Ascending aorta (tissue), 2 donors: ENCODE data around the gene FKBP3. TPM values are rescaled to one million over a fixed set of nuclear protein-coding genes. Genes with fewer than 3 reads are reported as not detected.

Experiments used
- DNase-seq, 2 donors: peaks; one replicate each; pipeline ENCODE4 v3.0.0-alpha.2; 2019; ENCODE audit warnings: low spot score in 2 of 2
- H3K27ac ChIP-seq, 2 donors: fragments of 200-600 bp; sonication (generic); one replicate each; pipeline ENCODE4 v1.5.1; 2016 to 2017; ENCODE audit warnings: mild to moderate bottlenecking in 1 of 2
- H3K27me3 ChIP-seq: fragments of 200-600 bp; sonication (generic); one replicate; pipeline ENCODE4 v1.5.1; 2017
- H3K36me3 ChIP-seq, 2 donors: fragments of 200-600 bp; sonication (generic); one replicate each; pipeline ENCODE4 v1.5.1; 2016
- H3K4me1 ChIP-seq, 2 donors: fragments of 200-600 bp; sonication (generic); one replicate each; pipeline ENCODE4 v1.5.1; 2016 to 2017; ENCODE audit warnings: mild to moderate bottlenecking in 1 of 2
- H3K4me3 ChIP-seq, 2 donors: fragments of 200-600 bp; sonication (generic); one replicate each; pipeline ENCODE4 v1.5.1; 2016 to 2017; ENCODE audit warnings: mild to moderate bottlenecking in 1 of 2
- H3K9me3 ChIP-seq, 2 donors: fragments of 200-600 bp; sonication (generic); one replicate each; pipeline ENCODE4 v1.5.1; 2016
- intact Hi-C: fragments of 100-400 bp; cut with DNase I; formaldehyde crosslinking; loops from one replicate; pipeline ENCODE4 v1.15.1; 2023
- total RNA-seq: library from RNA; depleted of rRNA; stranded (reverse); fragments of >200 nt; gene quantifications from one replicate; pipeline ENCODE4 v1.1.0, GENCODE V29; 2016
- TF ChIP-seq, protein P1 (sequence below), 3 experiments: fragments of 200-600 bp in 2 of 3; fragments of 450-650 bp in 1 of 3; sonication (generic) in 2 of 3; IDR thresholded peaks; one replicate each; pipeline ENCODE4 v1.5.1; 2016 to 2019; ENCODE audit warnings: antibody characterized with exemption in 3 of 3, mild to moderate bottlenecking in 1 of 3, moderate library complexity in 1 of 3

FKBP3 gene
- total RNA-seq, 1 donor from 2014 or later = 8.8 TPM

DNA sequence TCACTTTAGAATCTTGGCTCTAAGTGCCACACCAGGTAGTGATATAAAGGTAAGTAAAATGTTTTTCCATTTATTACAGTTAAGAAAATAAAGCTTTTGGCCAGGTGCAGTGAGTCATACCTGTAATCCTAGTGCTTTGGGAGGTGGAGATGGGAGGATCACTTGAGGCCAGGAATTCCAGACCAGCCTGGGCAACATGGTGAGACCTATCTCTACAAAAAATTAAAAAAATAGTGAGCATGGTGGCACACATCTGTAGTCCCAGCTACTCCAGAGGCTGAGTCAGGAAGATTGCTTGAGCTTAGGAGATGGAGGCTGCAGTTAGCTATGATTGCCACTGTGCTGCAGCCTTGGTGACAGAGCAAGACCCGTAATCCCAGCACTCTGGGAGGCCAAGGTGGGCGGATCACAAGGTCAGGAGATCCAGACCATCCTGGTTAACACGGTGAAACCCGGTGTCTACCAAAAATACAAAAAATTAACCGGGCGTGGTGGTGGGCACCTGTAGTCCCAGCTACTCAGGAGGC is 6.4 kb upstream of the FKBP3 start:
- Histone ChIP-seq H3K4me3 (no peak overlapping the region), H3K36me3 (peaks cover 0 to 2% of the 10 kb centered on the region in 2 donors), H3K27me3 (no peaks in the 10 kb centered on the region), H3K9me3 (no peaks in the 10 kb centered on the region), H3K4me1 (peaks cover 2 to 15% of the 10 kb centered on the region in 2 donors), H3K27ac (no peak overlapping the region)
- DNase-seq = no peak
- TF ChIP-seq, protein P1, sequence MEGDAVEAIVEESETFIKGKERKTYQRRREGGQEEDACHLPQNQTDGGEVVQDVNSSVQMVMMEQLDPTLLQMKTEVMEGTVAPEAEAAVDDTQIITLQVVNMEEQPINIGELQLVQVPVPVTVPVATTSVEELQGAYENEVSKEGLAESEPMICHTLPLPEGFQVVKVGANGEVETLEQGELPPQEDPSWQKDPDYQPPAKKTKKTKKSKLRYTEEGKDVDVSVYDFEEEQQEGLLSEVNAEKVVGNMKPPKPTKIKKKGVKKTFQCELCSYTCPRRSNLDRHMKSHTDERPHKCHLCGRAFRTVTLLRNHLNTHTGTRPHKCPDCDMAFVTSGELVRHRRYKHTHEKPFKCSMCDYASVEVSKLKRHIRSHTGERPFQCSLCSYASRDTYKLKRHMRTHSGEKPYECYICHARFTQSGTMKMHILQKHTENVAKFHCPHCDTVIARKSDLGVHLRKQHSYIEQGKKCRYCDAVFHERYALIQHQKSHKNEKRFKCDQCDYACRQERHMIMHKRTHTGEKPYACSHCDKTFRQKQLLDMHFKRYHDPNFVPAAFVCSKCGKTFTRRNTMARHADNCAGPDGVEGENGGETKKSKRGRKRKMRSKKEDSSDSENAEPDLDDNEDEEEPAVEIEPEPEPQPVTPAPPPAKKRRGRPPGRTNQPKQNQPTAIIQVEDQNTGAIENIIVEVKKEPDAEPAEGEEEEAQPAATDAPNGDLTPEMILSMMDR (IDR thresholded peaks at IDR 0.05) = no peak
- intact Hi-C loops = no loop called here

- peak overlapping the region in 1 of 2 donors; percentile 78 for H3K27ac ChIP-seq
- H3K4me3 ChIP-seq = peak overlapping the region; percentile 72 to 77
- intact Hi-C loops = loop anchor here (5.0 kb wide), 1 partner anchor 131 kb away; no protein-coding TSS in a partner anchor
- TF ChIP-seq, protein P1 (IDR thresholded peaks at IDR 0.05) = no peak
- peaks cover 2 to 19% of the 10 kb centered on the region in 2 donors for H3K4me1 ChIP-seq
- H3K27me3 ChIP-seq = no peaks in the 10 kb centered on the region
- no peak for DNase-seq
- no peaks in the 10 kb centered on the region for H3K36me3 ChIP-seq
- H3K9me3 ChIP-seq = no peaks in the 10 kb centered on the region
Measured at GRCh38 chr14:45136399-45136798, 2.1 kb upstream of the FKBP3 start.

DNA sequence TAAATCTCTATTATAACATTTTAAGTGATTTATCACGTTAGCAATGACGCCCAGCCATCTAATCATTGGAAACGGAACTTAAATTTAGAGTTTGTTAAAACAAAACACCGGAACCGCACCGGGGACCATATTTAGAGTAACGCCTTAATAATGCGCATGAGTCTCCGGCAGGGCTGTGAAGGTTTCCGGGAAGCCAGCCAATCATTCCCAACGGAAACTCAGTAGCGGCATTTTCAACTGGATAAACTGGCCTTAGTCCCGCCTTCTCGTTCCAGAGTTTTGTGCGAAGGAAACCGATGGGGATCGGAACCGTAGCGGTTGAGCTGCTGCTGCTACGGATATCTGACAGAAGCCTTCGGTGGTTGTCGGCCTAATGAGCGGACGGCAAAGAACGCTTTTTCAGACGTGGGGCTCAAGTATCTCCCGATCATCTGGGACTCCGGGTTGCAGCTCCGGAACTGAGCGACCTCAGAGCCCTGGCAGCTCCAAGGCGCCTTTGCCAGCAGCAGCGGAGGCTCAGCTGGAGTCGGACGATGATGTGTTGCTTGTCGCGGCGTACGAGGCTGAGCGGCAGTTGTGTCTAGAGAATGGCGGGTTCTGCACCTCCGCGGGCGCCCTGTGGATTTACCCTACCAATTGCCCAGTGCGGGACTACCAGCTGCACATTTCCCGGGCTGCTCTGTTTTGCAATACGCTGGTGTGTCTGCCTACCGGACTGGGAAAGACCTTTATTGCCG is 1.5 kb upstream of the FKBP3 start, which contains the start of gene FANCM:
Gene FANCM (plus strand): TSS at position 272 of the 737 bp plus-strand sequence. CDS start 102 bp downstream, at position 374.
- peaks cover 2 to 20% of the 10 kb centered on the region in 2 donors for H3K4me1 ChIP-seq
- no peaks in the 10 kb centered on the region for H3K27me3 ChIP-seq
- H3K27ac ChIP-seq = peak within 1 kb of the TSS; percentile 78 to 91
- H3K9me3 ChIP-seq = no peaks in the 10 kb centered on the region
- DNase-seq = peak; percentile 71 to 96
- H3K36me3 ChIP-seq = no peaks in the 10 kb centered on the region
- intact Hi-C loops = loop anchor here (2.0 to 5.0 kb wide), 2 partner anchors 117 to 131 kb away; partner anchors contain the start of gene MIS18BP1
- peak within 1 kb of the TSS; percentile 72 to 77 for H3K4me3 ChIP-seq
- TF ChIP-seq, protein P1 (IDR thresholded peaks at IDR 0.05) = no peak

DNA sequence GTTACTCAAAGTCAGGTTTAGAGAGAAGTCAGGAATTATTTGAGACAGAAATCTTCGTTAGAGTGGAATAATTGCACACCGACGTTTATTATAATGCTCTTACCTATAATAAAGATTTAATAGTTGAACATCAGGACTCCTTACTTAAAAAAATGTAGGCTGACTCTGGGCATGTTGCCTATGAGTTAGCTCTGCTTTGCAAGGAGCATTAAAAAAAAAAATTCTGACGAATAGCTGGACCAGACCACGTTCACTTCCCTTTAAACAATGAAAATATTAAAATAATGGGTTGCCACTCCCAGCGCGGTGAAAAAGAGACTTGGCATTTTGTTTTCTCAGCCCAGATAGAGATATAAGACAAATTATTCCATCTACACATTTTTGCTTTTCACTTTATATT is 875 bp upstream of the FKBP3 start:
- TF ChIP-seq, protein P1 (IDR thresholded peaks at IDR 0.05) = no peak
- no peaks in the 10 kb centered on the region for H3K27me3 ChIP-seq
- DNase-seq = no peak
- peaks cover 2 to 23% of the 10 kb centered on the region in 2 donors for H3K4me1 ChIP-seq
- no peaks in the 10 kb centered on the region for H3K9me3 ChIP-seq
- H3K4me3 ChIP-seq = peak overlapping the region; percentile 72 to 77
- no peaks in the 10 kb centered on the region for H3K36me3 ChIP-seq
- intact Hi-C loops = loop anchor here (2.0 to 5.0 kb wide), 2 partner anchors 118 to 132 kb away; partner anchors contain the start of gene MIS18BP1
- peak overlapping the region; percentile 78 to 91 for H3K27ac ChIP-seq

DNA sequence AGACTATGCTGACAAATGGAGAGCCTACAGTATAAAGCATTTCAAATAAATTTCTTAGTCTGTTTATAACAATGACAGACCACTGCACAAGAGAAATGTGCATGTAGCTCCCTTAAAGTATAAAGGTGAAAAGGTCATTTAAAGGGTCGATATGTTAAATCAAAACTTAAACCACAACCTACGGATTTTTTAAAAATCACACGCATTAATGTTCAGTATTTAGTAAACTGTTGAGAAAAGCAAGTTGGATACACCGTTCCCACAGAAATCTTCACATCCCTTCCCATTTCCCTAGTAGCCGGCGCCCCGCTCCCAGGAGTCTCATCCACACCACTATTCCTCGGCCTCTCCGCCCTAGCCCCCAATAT is 614 bp downstream of the FKBP3 start:
- TF ChIP-seq, protein P1 (IDR thresholded peaks at IDR 0.05) = no peak
- no peaks in the 10 kb centered on the region for H3K9me3 ChIP-seq
- H3K4me1 ChIP-seq = peaks cover 2 to 23% of the 10 kb centered on the region in 2 donors
- no peak for DNase-seq
- H3K4me3 ChIP-seq = peak overlapping the region; percentile 72 to 77
- H3K36me3 ChIP-seq = no peaks in the 10 kb centered on the region
- intact Hi-C loops = loop anchor here (1.0 to 2.0 kb wide), 4 partner anchors 49 to 236 kb away; partner anchors contain the start of genes MIS18BP1, PRPF39 and TOGARAM1
- H3K27ac ChIP-seq = peak overlapping the region; percentile 78 to 91
- no peaks in the 10 kb centered on the region for H3K27me3 ChIP-seq
